Placental epithelial cell (primary cell): ENCODE results near the gene CASP1. TPM values are rescaled to one million over a fixed set of nuclear protein-coding genes. Genes with fewer than 3 reads are reported as not detected.

ENCODE experiments used
- total RNA-seq: library from RNA; depleted of rRNA; stranded (reverse); fragments of >200 nt; gene quantifications from 2 replicates; pipeline ENCODE4 v1.2.3, GENCODE V29; 2012

The CASP1 gene
- 0.22 TPM in 1 of 2 replicates, not detected in the other for total RNA-seq

DNA sequence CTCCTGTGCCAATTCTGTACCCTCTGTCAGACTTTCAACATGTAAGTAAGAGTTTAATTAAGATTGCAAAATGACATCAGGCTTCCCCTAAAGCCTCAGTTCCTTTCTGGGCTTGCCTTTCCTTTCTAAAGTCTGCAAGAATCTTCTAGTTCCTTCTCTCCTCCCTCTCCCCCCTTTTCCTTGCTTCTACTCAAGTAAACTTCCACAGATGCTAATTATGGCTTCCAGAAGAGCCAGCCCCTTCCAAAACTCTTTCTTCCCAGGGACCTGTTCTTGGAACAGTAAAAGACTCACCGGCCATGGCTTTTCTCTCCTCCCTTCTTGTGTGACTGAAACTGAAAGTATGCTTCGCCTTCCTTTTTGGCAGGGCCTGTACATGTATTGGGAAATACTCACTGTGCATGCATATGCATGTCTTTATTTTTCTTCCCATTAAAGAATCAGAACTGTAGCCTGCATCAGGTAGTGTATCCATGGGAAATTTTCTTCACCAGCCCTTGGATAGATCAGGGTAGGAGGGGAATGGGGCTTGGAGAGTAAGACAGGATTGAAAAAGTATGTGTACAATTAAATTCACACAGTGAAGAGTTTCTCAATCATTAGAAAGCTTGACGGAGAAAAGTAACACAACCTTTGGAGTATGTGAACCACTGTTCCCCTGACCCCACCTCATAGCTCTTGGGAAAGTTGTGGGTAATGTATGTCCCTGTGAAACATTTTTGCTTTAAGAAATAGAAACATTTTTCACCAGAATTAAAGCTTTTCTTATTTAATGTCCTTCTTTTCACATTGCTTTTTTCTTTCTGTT lies at the start of gene CASP1:
CASP1 (minus strand) TSS at position 332 of the 808 bp plus-strand sequence; CDS start at position 301, 31 bp downstream.

DNA sequence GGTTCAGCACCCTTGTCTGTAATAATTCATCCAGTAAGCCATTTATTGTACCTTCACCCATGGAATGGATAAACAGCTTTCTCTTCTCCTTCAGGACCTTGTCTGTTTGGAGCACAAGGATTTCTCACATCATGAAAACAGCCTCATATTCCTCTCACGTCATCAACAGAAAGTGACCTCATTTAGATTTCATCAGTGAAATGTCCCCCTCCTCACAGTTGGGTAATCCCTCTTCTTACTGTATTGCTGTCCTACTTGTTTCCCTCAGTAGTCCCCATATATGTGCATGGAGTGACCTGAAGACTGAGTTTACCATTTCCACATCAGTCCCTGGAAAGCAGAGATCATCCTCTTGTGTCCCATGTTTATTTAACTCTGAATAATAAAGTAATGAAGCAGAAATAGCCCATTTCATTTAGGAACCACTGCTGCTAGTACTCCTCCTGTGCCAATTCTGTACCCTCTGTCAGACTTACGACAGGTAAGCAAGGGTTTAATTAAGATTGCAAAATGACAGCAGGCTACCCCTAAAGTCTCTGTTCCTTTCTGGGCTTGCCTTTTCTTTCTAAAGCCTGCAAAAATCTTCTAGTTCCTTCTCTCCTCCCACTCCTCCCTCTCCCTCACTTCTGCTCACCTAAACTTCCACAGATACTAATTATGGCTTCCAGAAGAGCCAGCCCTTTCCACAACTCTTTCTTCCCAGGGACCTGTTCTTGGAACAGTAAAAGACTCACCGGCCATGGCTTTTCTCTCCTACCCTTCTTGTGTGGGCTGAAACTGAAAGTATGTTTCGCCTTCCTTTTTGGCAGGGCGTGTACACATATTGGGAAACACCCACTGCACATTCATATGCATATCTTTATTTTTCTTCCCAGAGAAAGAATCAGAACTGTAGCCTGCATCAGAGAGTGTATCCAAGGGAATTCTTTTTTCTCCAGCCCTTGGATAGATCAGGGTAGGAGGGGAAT lies 9.9 kb upstream of the CASP1 start, which contains the start of gene CARD16:
CARD16 (minus strand) TSS at position 779 of the 968 bp plus-strand sequence; CDS start at position 741, 38 bp downstream.

DNA sequence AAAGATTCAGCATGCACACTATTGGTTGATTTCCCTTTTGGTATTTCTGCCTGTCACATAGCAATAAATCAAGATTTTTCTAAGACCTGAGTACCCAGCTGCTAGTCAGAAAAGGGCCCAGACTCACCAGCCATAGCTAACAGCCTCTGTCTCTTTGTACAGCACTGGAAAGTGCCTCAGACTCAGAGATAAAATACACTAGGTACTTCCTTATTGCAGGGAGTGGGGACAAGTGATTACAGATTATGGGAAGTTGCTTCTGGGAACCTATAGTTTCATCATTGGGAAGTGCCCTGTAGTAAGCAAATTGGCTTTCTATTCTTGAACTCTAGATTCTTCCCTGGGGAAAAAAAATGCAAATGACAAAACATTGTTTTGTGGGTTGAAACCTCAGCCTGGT lies 11.9 kb downstream of the CASP1 start, which contains the start of gene CASP5:
CASP5 (minus strand) TSS at position 166 of the 400 bp plus-strand sequence; CDS start at position 134, 32 bp downstream.

Other genes starting within 250 kb of the CASP1 start
- gene CASP12, start 136.7 kb downstream of the CASP1 start, total RNA-seq = not detected in 2 replicates
- gene CASP4, start 66.6 kb downstream of the CASP1 start, total RNA-seq = 22.8 and 36.9 TPM in 2 replicates
- not detected in 2 replicates for gene CASP5, start 12.0 kb downstream of the CASP1 start, total RNA-seq
- gene CARD16, start 10.2 kb upstream of the CASP1 start, total RNA-seq = not detected in 2 replicates
- 0.11 TPM in 1 of 2 replicates, not detected in the other for gene CARD18, start 104.6 kb upstream of the CASP1 start, total RNA-seq